GM06990 (cell line): ENCODE data around the gene SPPL2B.

Experiments used
- DNase-seq: peaks from one replicate; pipeline ENCODE4 v3.0.0-alpha.2; 2011; ENCODE audit not compliant: insufficient read length; ENCODE audit errors: extremely low read depth
- H3K27me3 ChIP-seq: replicated peaks from 2 replicates; pipeline ENCODE4 v1.6.0; 2011; ENCODE audit warnings: low read length; ENCODE audit not compliant: control insufficient read depth, insufficient read depth
- H3K36me3 ChIP-seq: 2 replicates; pipeline ENCODE4 v1.5.1; 2011; ENCODE audit warnings: low read length; ENCODE audit not compliant: control insufficient read depth, insufficient read depth
- H3K4me3 ChIP-seq: replicated peaks from 2 replicates; pipeline ENCODE4 v1.5.1; 2011; ENCODE audit warnings: low read depth, mild to moderate bottlenecking, control low read depth, low read length
- TF ChIP-seq, protein P1 (sequence below): IDR thresholded peaks from 2 replicates; pipeline ENCODE4 v1.5.1; 2011; ENCODE audit warnings: low read length, control low read depth, mild to moderate bottlenecking, inconsistent platforms; ENCODE audit not compliant: insufficient read depth, poor library complexity, severe bottlenecking

The SPPL2B gene

DNA sequence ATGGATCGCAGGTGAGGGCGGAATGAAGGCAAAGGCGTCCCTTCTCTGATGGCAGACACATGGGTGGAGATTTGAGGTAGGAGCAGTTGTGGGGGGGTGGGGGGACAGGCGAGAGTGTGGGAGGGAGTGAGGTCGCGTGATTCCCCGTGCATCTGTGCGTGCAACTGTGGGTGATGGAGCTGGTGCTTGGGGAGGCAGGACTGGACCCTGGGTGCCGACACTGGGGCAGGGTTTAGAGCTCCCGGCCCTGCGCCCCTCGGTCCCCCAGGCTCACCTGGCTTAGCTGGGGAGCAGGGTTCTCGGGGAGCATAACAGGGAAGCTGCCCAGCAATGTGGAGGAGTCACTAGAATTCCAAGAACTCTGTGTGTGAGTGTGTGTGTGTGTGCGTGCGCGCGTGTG, 34.9 kb downstream of the SPPL2B start:
- no peak for DNase-seq
- Histone ChIP-seq H3K27me3 (no peaks in the 10 kb centered on the region), H3K36me3 (no peaks in the 10 kb centered on the region), H3K4me3 (no peak overlapping the region)
- TF ChIP-seq, protein P1, sequence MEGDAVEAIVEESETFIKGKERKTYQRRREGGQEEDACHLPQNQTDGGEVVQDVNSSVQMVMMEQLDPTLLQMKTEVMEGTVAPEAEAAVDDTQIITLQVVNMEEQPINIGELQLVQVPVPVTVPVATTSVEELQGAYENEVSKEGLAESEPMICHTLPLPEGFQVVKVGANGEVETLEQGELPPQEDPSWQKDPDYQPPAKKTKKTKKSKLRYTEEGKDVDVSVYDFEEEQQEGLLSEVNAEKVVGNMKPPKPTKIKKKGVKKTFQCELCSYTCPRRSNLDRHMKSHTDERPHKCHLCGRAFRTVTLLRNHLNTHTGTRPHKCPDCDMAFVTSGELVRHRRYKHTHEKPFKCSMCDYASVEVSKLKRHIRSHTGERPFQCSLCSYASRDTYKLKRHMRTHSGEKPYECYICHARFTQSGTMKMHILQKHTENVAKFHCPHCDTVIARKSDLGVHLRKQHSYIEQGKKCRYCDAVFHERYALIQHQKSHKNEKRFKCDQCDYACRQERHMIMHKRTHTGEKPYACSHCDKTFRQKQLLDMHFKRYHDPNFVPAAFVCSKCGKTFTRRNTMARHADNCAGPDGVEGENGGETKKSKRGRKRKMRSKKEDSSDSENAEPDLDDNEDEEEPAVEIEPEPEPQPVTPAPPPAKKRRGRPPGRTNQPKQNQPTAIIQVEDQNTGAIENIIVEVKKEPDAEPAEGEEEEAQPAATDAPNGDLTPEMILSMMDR, result no peak

DNA sequence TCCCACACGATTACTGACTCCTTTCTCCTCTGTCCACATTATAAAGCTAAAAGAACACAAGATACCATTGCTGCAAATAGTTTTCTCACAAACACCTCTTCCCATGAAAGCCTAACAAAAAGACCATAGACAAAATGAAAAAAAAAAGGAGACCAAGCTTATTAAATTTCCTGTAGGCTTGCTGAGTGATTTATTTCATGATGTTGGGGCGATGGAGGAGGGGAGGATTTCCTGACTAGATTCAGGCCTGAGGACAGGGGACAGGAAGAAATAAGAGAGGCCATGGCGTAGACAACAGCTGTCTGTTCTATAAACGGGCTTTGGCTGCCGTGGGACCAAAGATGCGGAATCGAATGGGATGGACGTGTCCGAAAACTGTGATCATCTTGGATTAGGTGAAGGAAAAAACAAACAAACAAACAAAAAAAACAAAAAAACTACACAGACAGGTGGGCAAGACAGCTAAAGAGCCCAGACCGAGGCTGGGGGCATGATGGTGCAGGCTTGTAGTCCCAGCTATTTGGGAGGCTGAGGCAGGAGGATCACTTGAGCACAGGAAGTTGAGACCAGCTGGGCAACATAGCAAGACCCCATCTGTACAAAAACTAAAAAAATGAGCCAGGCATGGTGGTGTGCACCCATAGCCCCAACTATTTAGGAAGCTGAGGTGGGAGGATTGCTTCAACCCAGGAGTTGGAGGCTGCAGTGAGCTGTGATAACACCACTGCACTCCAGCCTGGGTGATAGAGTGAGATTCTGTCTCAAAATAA, 36.9 kb downstream of the SPPL2B start:
- Histone ChIP-seq H3K36me3 (no peaks in the 10 kb centered on the region), H3K4me3 (no peak overlapping the region), H3K27me3 (no peaks in the 10 kb centered on the region)
- DNase-seq, result no peak
- TF ChIP-seq, protein P1, result no peak

DNA sequence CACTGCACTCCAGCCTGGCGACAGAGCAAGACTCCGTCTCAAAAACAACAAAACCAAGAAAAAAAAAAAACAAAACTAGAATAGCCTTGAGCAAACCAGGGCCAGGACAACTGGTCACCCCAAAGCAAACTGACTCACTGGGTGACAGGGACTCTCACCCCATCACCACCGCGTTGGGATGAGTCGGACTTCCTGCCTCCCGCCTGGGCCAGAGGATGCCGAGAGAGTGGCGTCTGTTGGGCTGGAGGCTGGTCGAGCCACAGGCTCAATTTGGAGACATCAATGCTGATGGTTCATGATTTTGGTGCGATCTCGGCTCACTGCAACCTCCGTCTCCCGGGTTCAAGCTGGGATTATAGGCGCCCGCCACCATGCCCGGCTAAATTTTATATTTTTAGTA, 43.2 kb downstream of the SPPL2B start:
- H3K36me3 ChIP-seq, result no peaks in the 10 kb centered on the region
- H3K27me3 ChIP-seq, result no peaks in the 10 kb centered on the region
- H3K4me3 ChIP-seq, result no peak overlapping the region
- no peak for DNase-seq
- TF ChIP-seq, protein P1, result no peak

DNA sequence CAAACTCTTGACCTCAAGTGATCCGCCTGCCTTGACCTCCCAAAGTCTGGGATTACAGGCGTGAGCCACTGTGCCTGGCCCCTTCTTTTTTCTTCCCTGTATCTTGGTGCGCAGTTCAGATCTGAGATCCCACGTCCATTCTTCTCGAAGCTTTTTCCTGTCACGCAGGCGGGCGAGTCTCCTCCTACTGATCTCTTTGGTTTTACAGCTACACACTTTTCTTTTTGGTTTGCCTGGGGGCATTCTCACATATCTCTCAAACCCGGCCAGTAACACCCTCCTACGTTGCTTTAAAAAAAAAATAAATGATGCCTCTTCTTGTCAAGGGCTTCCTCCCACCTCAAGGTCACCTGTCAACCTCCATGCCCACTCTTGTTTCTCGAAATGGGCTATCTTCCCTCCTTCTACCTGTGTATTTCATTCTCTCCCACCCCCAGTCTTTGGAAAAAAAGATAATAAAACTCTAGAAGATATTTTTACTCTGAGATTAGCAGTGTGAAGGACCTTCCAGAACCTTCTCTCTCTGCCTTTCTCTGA, 43.7 kb downstream of the SPPL2B start:
- Histone ChIP-seq H3K27me3 (no peaks in the 10 kb centered on the region), H3K36me3 (no peaks in the 10 kb centered on the region), H3K4me3 (no peak overlapping the region)
- TF ChIP-seq, protein P1, result no peak
- DNase-seq, result no peak

DNA sequence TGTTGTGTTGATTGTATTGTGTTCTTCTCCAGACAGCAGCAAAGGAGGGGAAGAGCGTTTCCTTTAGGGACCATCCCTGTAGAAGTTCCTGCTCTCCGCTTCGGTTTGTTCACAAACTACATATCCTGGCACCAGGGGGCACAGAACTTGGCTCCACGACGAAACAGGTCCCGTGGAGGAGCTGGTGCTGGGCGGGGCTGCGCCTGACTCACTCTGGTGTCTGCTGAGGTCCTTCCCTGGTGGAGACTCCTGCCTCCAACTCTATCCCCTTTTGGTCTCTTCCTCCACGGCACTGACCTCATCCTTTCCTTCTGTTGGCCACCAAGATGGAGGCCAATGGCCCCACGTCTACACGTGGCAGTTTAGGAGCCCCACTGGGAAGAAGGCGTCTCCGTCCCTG, 46.3 kb downstream of the SPPL2B start:
- Histone ChIP-seq H3K27me3 (no peaks in the 10 kb centered on the region), H3K4me3 (no peak overlapping the region), H3K36me3 (no peaks in the 10 kb centered on the region)
- no peak for DNase-seq
- TF ChIP-seq, protein P1, result no peak
